NCI-H187 (cell line): ENCODE data around the gene HS3ST5.
"Not testable (repeated sequence)": the region's sequence is repeated elsewhere in the genome, so short reads cannot be mapped to it uniquely, and the experiment has no call there.

Experiments
- DNase-seq, 2 experiments: peaks; one replicate each; lab custom pipeline; 2025; lab: John Stamatoyannopoulos, UW

The HS3ST5 gene

DNA sequence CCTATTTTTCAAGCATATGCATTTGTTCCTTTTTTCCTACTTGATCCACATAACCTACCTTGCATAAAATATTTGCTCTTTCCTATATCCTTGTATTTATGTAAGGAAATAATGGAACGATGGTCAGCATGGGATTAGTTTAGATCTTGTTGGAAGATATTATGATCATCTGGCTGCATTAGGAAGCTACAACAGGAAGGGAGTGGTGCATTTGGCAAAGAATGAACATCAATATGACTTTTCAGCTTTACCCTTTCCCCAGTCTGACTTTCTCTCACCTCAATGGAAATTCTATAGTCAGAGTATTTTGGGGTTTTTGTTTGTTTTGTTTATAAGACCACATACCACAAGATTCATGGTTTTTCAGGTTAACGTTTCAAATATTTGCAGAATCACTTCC is 66.0 kb downstream of the HS3ST5 start:
- no peak for DNase-seq

DNA sequence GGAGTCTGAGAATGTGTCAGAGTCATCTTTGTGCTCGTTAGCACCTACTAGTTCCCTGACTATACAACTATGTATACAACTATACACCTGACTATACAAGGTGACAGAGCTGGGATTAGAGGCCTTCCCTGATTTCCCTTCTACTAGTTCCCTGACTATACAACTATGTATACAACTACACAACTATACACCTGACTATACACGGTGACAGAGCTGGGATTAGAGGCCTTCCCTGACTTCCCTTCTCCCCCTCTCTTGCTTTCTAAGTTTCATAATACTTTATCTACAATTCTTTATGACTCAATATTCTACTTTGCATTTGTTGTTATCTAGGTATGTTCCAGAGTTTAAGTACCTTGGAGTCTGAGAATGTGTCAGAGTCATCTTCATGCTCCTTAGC is 68.0 kb downstream of the HS3ST5 start:
- DNase-seq = no peak

DNA sequence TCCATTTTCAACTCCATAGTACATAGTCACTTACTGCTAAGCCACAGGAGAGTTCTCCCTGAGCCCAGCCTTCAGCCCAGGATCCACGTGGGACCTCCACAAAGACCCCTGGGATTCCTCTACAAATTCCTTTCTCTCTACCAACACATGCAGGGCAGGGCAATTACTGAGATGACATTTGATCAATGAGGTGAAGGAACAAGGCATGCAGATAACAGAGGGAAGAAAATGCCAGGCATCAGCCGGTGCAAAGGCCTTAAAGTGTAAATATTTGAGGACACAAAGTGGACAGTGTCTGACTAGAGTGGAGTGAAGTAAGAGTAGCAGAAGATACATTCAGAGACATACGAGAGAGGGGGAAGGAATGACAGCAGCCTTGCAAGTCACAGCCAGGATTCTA is 70.2 kb downstream of the HS3ST5 start:
- DNase-seq = no peak

DNA sequence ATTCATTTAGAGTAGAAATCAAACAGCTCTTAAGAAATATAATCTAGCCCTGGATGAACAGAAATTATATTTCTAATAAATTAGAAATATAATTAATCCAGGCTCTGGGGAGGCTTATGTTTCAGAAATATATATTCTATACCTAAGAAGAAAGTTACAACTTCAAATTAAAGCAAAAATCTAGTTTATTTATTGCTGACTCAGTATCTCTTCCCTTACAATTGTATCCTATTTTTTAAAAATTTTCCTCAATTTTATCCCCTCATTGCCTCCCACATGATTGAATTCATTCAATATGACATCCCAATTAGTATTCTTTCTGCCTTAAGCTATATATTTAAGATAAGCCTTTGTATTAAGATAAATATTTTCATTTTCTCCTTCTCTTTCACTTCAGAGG is 71.4 kb downstream of the HS3ST5 start:
- DNase-seq = no peak

DNA sequence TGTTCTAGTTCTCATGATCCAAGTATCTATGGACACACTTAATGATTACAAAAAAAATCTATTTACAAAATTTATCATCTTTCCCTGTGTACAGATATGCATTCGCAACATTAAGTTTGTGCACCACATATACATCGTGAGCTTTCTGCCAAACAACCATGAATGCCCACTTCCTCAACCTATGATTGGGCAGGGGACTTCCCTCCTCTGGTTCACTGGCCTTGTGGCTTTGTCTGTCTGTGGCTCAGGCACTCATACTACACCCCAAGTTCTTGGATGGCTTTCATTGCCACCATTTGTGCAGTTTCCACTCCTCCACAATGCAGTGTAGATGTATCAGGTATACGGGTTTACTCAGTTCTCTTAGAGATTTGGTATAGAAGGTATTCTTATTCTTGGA is 74.9 kb downstream of the HS3ST5 start:
- no peak for DNase-seq

DNA sequence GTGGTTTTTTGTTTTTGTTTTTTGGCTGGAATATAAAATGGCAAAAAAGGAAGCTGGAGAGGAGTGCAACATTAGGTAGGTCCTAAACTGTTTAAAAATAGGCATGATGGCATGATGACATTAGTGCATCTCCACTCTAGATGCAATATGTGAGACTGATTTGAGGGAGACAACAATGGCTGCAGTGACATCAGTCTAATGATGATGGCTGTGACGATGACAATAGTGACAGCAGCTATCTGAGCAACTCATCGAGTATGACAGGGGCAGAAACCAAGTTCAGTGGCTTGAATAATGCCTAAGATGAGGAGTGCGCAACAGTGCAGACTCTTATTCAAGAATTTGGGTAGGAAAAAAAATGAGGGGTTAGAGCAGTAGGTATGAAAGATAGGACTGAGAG is 82.0 kb downstream of the HS3ST5 start:
- DNase-seq = no peak

DNA sequence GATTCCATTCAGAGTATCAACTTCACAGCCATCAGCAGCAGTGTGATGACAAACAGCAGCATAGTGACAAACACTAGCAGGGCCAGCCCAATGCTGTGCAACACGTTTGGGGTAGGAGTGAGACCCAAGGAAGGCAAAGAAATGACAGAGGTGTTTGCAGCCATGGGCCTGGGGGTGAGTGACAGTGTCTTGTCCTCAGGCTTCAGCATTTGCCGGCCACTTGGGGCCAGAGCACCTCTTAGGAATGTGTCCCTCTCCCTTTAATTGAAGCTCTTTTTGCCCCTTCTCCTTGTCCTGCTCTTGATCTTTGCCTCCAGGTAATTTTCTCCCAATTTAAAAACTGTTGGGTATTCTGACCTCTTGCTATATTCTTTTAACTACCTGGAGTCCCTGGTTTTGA is 84.4 kb downstream of the HS3ST5 start:
- no peak for DNase-seq

DNA sequence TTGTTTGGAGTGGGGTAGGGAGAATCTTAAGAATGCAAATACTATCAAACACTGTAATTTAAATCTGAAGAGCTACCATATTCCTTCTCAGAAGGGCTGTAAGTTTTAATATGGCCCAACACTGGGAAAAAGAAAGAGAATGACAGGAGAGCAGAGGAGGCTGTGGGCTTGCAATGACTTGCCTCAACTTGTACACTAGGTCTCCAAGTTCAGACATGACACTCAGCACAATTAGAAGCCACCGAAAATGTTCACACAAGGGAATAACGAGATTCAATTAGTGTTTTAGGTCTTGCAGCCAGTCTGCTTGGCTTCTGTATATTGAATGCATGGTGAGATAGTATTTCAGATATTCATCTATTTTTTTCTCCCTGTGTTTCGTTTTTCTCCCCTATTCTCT is 89.4 kb downstream of the HS3ST5 start:
- DNase-seq = no peak

DNA sequence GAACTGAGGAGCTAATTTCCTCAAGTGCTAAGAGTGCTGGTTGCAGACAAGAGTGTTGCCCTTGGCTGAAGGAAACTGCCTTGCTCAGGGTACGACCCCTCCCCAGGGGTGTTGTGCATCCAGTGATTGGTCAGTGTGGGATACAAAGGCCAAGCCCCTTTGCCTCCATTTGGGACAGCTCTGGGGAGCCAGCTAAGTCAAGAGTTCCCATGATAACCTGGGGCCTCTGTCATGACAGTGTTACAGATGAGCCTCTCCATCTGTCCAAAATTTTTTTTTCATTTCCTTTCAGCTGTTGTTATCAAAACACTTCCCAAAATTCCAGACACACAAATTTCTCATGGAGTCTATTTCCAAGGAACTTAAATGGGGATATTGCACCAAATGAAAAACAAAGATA is 93.3 kb downstream of the HS3ST5 start:
- no peak for DNase-seq

DNA sequence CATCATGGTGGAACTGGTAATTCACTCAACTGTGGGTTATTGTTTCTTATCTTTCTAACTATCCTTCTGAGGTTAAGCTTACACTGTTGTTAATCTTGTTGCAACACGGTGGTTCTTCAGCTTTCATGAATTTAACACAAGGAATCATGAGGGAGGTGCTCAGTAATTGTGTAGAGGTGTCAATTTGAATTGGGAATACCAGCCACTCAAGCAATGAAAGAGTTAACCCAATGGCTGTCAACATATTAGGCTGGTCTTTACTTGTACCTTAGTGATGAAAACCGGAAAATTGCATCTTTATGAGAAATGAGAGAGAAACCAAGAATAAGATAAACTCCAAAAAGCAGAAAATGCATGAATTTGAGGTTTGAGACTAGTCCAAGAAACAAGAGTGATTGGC is 95.7 kb downstream of the HS3ST5 start:
- DNase-seq = no peak

DNA sequence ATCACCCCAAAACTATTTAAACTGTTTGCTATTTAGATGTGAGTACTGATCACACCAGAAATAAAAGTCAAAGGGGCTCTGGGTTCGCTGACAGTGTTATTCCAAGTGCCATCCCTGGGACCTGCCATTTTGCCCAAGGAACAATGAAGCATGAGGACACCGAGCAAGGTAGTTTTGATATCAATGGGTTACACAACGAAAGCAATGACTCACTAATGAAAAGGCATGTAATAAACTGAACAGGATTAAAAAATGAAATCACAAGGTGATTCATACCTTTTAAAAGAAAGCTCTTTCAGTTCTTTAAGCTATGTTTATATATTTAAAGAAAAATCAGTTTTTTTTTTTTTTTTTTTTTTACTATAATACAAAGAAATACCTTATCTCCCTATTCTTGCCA is 102.0 kb downstream of the HS3ST5 start:
- no peak for DNase-seq

DNA sequence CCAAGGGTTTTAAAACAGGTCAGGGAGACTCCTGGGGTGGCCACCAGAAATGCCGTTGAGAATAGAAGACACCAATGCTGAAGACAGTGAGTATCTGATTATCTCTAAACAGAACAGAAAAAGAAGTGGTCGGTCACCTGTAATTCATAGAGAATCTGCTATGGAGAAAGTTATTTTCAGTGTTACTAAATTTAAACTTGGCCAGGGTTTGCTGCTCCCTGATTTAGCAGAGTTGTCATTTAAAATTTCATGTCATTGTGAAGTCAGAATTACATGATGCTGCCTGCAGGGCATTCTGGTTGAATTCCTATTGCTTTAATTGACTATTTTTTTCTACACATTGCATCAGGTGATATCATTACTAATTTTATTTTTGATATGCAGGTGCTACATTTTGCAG is 114.1 kb downstream of the HS3ST5 start:
- no peak for DNase-seq

DNA sequence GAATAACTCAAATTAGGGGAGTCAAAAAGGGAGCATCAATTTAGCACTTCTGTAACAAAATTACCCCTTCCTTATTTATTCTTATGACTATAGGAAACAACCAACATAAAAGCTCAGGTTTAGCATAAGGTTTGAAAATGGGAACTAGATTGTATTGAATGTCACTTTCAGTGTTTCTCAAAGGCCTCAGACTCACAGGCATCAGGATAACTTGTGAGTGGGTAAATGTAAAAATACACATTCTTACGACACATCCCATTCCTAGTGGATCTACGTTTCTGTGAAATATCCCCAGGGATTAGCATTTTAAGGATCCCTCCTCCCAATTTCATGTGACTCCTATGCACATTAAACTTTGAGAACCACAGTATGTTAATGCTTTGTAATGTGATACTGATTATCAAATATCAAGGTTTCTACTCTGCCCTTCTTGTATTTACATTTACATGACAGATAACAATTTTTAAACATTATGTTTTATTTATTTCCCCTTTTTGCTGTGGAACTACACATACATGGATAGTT is 114.8 kb downstream of the HS3ST5 start:
- no peak for DNase-seq

DNA sequence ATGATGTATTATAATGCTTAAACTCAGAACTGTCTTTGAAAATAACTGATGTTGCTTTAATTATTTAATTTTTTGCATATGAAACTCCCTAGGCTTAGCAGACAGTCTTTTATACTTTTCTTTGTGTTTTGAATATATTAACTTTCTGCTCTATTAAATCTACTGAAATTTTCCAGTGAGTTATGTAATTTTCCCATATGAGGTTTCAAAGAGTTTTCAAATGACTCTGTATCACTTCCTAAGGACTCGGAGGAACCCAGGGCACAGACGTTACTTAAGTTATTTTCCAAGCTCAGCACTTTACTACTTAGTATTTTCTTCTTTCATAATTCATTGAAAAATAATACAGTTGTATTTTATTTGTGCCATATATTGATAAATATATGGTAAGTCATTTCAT is 122.6 kb downstream of the HS3ST5 start:
- no peak for DNase-seq

DNA sequence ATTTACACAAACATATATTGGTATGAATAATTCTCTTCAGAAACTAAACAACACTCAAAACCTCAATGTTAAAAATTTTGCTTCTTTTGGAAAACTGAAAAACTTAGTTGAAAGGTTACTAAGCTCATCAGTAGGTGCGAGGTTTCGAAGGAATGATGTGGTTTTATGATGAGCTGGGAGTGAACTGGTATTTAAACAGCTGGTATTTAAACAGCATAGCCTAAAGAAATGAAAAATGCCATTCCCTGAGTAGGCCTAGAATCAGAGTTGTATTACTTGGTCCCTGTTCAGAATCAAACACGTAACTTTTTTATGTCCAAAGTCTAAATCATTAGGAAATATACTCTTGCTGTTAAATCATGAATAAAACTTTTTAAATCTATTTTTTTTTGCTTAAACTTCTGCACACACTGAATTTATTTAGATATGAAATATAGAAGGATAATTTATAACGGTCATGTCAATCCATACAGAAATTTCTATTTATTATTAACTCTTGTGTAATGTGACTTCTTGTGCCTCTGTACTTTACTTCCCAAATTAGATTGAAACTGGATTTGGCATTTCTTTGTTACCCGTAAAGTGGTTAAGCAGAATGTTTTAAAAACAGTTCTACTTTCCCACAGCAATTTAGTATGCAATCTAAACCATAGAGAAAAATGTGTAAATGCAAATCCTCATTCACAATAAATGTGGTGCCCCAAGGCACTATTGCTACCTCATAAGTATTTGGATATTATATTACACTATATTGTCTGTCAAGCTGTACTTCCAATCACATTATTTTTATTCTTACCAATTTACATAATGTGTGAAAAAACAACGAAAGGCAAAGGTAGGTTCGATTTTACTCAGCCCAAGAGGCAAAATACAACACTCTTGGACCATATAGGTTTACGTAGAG is 124.1 kb downstream of the HS3ST5 start:
- DNase-seq = no peak

DNA sequence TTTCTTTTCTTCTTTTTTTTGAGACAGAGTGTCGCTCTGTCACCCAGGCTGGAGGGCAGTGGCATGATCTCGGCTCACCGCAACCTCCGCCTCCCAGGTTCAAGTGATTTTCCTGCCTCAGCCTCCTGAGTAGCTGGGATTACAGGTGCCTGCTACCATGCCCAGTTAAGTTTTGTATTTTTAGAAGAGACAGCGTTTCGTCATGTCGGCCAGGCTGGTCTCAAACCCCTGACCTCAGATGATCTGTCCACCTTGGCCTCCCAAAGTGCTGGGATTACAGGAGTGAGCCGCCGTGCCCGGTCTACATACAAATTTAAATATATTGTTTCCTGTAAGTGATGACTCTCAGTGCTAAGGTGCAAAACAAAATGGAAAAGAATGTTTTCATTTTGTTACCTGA is 124.8 kb downstream of the HS3ST5 start:
- DNase-seq = not testable (repeated sequence)

DNA sequence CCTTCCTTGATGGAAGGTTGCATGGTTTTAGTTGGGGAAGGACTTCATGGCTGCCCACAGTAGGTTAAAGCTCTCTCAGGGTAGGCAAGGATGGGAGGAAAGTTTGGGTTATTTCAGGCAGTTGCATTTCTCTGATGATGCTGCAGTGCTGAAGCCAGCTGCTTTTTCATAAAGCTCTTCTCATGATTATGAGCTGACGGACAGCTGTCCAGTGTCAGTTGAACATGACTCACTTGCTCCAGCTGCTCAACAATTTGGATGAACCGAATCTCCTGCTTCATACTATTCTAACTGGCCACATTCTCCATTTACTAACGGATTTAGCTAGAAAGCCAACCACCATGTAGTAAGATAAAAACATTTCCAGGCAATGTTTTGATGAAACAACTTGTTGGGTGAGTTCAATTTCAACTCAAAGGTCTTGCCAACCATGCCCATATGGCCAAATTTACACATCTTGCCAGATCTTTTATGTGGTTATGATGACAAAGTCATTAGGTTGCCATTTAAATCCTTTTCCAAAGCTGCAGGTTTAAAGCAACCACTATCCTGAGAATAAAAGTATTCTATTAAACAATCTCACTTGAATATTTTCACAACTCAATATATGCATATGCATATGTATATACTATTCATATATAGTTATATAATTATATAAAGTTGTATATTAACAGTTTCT is 125.9 kb downstream of the HS3ST5 start:
- DNase-seq = no peak

DNA sequence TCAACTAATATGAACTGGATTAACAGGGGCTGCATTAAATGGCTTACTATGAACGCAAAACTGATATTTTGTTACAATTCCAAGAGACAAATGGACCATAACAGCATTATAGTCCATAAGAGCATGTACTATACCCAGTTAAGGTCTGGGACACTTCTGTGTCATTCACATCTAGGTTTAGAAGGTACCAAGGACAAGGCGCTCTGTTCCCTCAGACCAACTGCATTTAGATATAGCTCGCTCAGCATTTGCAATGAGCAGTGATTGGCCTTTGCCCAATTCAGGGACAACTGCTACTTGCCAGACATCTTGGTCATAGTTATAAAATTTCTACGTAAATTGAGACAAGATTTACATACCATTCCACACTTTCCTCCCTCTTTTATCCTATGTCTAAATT is 132.4 kb downstream of the HS3ST5 start:
- DNase-seq = no peak

DNA sequence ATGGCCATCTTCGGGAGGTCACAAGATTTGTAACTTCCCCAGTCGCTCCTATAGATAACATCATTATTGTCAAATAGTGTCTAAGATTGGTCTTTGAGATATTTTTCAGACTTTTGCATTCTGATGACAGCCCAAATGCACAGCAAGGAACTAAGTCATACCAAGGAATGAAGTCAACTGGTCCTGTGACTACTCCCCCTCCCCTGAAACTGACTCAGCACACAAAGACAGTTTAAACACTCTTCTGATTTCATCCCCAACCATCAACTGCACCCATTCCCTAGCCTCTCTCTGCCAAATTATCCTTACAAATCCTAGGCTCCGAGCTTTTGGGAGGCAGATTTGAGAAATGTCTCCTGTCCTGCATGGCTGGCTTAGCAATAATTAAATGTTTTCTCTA is 139.4 kb downstream of the HS3ST5 start:
- DNase-seq = no peak

DNA sequence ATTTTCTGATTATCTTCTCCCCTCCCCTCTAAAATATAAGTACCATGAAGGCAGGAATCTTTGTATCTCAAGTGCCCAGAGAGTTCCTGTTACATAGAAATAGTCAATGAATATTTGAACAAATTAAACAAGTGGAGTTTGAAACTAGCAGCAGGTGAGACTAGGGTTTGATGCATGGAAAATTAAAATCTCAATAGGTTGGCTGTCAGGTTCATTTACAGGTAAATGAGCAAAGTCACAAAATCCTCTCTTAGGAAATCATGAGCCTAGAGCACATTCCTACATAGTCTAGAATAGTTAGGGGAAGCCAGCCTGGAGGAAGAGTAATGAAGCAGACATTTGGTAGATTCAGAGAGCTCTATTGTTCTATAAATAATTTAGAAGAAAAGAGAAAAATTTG is 140.4 kb downstream of the HS3ST5 start:
- DNase-seq = no peak

DNA sequence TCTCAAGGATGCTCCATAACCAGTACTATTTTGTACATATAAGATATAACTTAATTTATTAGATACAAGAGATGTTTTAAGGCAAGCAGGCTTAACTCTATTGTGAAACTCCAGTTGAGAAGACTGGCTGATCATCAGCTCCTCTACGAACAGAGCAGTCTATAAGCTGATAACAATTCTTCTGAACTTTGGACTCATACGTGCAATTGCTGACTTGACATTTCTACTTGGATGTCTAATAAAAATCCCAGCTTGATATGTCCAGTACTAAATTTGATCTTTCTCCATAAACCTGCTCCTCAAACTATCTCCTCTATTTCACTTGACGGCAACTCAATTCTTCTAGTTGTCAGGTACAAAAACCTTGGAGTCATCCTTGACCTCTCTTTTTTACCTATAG is 141.9 kb downstream of the HS3ST5 start:
- no peak for DNase-seq

DNA sequence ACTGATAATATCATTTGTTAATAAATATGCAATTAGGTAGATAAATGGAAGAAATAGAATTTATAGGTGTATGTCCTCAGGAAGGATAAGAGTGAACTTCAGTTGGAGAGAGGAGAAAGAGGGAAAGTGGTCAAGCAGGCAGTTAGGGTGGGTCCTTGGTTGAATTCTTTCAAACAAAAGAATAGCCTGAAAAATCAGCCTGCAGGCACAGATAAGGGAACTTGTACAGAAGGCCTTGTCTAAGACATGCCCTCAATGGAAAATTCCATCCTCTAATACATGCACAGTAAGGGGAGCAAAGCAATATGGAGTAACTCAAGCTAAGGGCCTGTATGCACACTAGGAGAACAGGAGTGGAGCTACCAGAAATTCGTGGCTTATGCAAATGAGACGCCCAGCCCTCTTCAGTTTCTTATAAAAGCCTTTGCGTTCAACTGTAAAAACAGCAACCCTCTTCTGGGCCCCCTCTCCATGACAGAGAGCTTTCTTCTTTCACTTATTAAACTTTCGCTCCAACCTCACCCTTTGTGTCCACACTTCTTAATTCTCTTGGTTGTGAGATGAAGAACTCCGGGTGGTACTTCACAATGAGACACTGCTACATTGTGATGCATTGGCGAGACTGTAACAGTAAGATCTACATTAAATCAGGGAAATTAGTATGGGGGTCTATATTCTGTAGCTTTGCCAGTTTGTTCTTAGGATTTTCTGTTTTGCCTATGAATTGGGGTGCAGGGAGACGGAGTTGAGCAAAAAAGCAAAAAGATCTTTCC is 147.0 kb downstream of the HS3ST5 start:
- no peak for DNase-seq

DNA sequence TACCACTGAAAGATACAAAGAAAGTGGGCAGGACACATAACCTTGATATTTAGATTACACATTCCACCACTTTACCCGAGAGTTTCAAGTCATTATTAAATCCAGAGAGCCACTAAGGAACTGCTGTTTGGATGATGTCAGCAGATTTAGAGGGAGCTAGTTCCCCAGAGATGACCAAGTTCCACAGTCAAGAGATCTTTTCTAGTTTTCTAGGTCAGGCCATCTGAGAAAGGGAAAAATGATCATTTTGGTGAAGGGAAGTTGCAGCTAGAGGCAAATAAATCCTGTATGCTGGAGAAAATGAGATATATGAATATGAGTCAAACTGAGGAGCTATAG is 147.8 kb downstream of the HS3ST5 start:
- no peak for DNase-seq
